Right atrium auricular region (tissue), 2 donors: ENCODE measurements around the gene OXSM. TPM values are rescaled to one million over a fixed set of nuclear protein-coding genes. Genes with fewer than 3 reads are reported as not detected.

ENCODE experiments used
- DNase-seq: peaks from one replicate; pipeline ENCODE4 v3.0.0-alpha.2; 2019; ENCODE audit warnings: low spot score
- H3K27ac ChIP-seq, 2 donors: fragments of 200-600 bp; sonication (generic); 1 replicate in 1 of 2; 2 replicates in 1 of 2; pipeline ENCODE4 v1.5.1; 2016 to 2019
- H3K27me3 ChIP-seq, 2 donors: fragments of 200-600 bp; sonication (generic); one replicate each; pipeline versions ENCODE4 v1.5.1 to v1.6.0; 2017 to 2019
- H3K36me3 ChIP-seq: fragments of 200-600 bp; sonication (generic); one replicate; pipeline ENCODE4 v1.5.1; 2016
- H3K4me1 ChIP-seq, 2 donors: fragments of 200-600 bp; sonication (generic); one replicate each; pipeline versions ENCODE4 v1.5.1 to v1.6.0; 2017 to 2019
- H3K4me3 ChIP-seq, 2 donors: fragments of 200-600 bp; sonication (generic); 1 replicate in 1 of 2; 2 replicates in 1 of 2; pipeline ENCODE4 v1.5.1; 2017 to 2019; ENCODE audit warnings: mild to moderate bottlenecking in 1 of 2, moderate library complexity in 1 of 2
- H3K9me3 ChIP-seq, 2 donors: fragments of 200-600 bp; sonication (generic); one replicate each; pipeline ENCODE4 v1.5.1; 2019
- CTCF ChIP-seq, 2 donors: fragments of 200-600 bp; sonication (generic); IDR thresholded peaks; one replicate each; pipeline ENCODE4 v1.5.1; 2019; ENCODE audit warnings: antibody characterized with exemption in 2 of 2
- total RNA-seq, 2 donors: library from RNA; depleted of rRNA; stranded (reverse); fragments of >200 nt; gene quantifications; one replicate each; pipeline ENCODE4 v1.1.0, GENCODE V29; 2016

Gene OXSM
- total RNA-seq, 2 donors from 2014 or later: 12.9 to 17.2 TPM

DNA sequence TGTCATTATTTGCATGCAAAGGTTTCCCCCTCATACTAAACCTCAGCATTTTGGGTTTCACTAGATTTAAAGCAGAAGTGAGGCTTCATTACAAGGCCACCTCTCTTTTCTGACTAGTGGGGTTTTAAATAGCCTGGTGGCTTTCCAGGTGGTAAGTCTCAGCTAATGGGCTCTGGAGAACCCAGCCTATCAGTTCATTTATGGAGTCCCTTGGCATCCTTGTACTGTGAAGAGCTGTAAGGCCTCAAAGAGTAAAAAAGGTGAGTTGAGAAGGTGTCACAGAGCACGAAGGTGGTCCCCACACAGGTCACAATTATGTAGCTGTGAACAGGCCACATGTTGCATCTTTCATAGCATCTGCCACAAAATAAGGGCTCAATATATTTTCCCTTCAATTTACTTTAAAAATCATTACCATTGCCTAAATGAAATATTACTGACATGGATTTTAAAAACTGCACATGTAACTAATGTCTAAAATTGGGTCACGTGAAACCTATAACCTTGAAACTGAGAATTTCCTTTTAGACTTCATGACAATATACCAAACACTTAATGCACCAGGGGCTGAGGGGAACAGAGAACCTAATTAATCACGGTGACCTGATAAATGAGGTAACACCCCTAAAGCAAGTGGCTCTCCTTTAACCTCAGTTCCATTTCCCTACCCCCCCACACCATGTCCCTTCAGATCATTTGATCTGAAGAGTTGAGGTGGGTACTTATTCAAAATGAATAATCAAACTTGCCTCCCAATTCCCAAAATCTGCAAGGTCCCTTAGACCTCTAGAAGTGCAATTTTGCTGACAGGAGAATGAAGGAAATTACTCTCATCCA, 7.9 kb upstream of the OXSM start:
- Histone ChIP-seq H3K27ac (peak overlapping the region; percentile 91 to 96), H3K4me1 (peaks cover 0 to 13% of the 10 kb centered on the region in 2 donors), H3K4me3 (peak overlapping the region; percentile 75 to 95), H3K36me3 (peaks cover 11% of the 10 kb centered on the region), H3K27me3 (no peaks in the 10 kb centered on the region), H3K9me3 (no peaks in the 10 kb centered on the region)
- no peak for DNase-seq
- TF ChIP-seq CTCF (IDR thresholded peaks at IDR 0.05): no peak

DNA sequence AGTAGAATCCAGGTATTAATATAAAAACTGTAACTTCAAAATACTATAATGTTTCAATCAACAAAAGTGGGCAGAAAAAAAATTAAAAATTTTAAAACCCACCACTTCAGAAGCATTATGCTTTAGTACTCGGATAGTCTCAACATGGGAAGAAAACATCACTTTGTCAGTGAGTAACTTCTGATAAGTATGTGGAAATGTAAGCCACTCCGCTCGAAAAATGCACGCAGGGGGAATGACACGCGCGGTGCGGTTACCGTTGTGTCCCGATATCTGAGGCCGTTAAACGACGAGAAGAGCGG, 7.3 kb upstream of the OXSM start:
- no peak for DNase-seq
- Histone ChIP-seq H3K4me3 (peak overlapping the region; percentile 75 to 95), H3K9me3 (no peaks in the 10 kb centered on the region), H3K27ac (peak overlapping the region; percentile 91 to 96), H3K4me1 (peaks cover 0 to 13% of the 10 kb centered on the region in 2 donors), H3K36me3 (peaks cover 7% of the 10 kb centered on the region), H3K27me3 (no peaks in the 10 kb centered on the region)
- no peak for TF ChIP-seq CTCF (IDR thresholded peaks at IDR 0.05)

- Histone ChIP-seq H3K4me3 (peak within 1 kb of the TSS; percentile 75 to 95), H3K27me3 (no peaks in the 10 kb centered on the region), H3K9me3 (no peaks in the 10 kb centered on the region), H3K27ac (peak within 1 kb of the TSS; percentile 91 to 96), H3K36me3 (peaks cover 2% of the 10 kb centered on the region), H3K4me1 (peaks cover 0 to 13% of the 10 kb centered on the region in 2 donors)
- TF ChIP-seq CTCF (IDR thresholded peaks at IDR 0.05): peak in 1 of 2 donors; percentile 23
- peak; percentile 80 for DNase-seq
Observed at GRCh38 chr3:25782938-25783660, 6.8 kb upstream of the OXSM start, which contains the start of gene NGLY1. Gene NGLY1 (minus strand): TSS chr3:25783443. CDS start chr3:25783390, 53 bp downstream.

GRCh38 chr3:25783661-25784512, 6.0 kb upstream of the OXSM start:
- DNase-seq: no peak
- Histone ChIP-seq H3K4me3 (peak overlapping the region; percentile 75 to 95), H3K27ac (peak overlapping the region; percentile 91 to 96), H3K27me3 (no peaks in the 10 kb centered on the region), H3K36me3 (no peaks in the 10 kb centered on the region), H3K9me3 (no peaks in the 10 kb centered on the region), H3K4me1 (peaks cover 0 to 14% of the 10 kb centered on the region in 2 donors)
- TF ChIP-seq CTCF (IDR thresholded peaks at IDR 0.05): no peak

DNA sequence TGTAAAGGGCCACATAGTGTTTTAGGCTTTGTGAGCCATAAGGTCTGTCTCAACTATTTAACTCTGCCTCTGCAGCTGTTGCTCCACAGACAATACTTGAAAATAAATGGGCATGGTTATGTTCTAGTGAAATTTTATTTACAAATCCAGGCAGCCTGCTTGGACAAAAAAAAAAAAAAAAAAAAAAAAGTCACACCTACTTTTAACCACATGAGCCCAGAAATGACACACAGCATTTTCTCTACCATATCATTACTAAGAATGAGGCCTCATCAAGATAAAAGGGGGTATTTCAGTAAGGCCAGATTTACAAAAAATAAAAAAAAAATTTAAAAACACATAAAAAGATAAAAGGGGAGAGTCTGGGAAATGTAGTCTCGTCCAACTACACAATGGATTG, 4.9 kb upstream of the OXSM start:
- TF ChIP-seq CTCF (IDR thresholded peaks at IDR 0.05): no peak
- H3K4me3 ChIP-seq: no peak overlapping the region
- DNase-seq: no peak
- no peaks in the 10 kb centered on the region for H3K36me3 ChIP-seq
- no peaks in the 10 kb centered on the region for H3K9me3 ChIP-seq
- H3K27me3 ChIP-seq: no peaks in the 10 kb centered on the region
- peaks cover 0 to 20% of the 10 kb centered on the region in 2 donors for H3K4me1 ChIP-seq
- no peak overlapping the region for H3K27ac ChIP-seq
